Lower leg skin (tissue), 3 donors: ENCODE data around the gene SPSB4.

ENCODE experiments used
- CTCF ChIP-seq, 3 donors: fragments of 450-650 bp; IDR thresholded peaks; one replicate each; pipeline ENCODE4 v1.5.1; 2016; ENCODE audit warnings: antibody characterized with exemption in 3 of 3, mild to moderate bottlenecking in 3 of 3, moderate library complexity in 2 of 3
- POLR2A ChIP-seq, 2 donors: fragments of 450-650 bp; IDR thresholded peaks; one replicate each; pipeline ENCODE4 v1.6.1; 2016 to 2017; ENCODE audit warnings: antibody characterized with exemption in 2 of 2, mild to moderate bottlenecking in 1 of 2, moderate library complexity in 1 of 2

GRCh38 chr3:141106842-141107241, 55.7 kb downstream of the SPSB4 start:
- TF ChIP-seq CTCF (IDR thresholded peaks at IDR 0.05) = no peak
- no peak for TF ChIP-seq POLR2A (IDR thresholded peaks at IDR 0.05)
